Stimulated activated CD4-positive, alpha-beta T cell treated with anti-CD3 and anti-CD28 coated beads, Interleukin-4, amount 100 ng/mL, for 4 hours (primary cell): ENCODE measurements around the gene TAGLN3.

Source experiments
- DNase-seq, 2 experiments: peaks; one replicate each; pipeline ENCODE4 v3.0.0-alpha.2; 2020

Gene TAGLN3

GRCh38 chr3:111978583-111979433 lies 19.9 kb upstream of the TAGLN3 start, which contains the start of gene ABHD10:
Gene ABHD10 (plus strand): TSS chr3:111979026. CDS start chr3:111979062, 36 bp downstream.
- DNase-seq = peak; percentile 97 to 98

- no peak for DNase-seq
Observed at GRCh38 chr3:111979434-111980038, 19.2 kb upstream of the TAGLN3 start.

GRCh38 chr3:111980716-111981456 lies 17.8 kb upstream of the TAGLN3 start:
- peak; percentile 36 to 64 for DNase-seq

- no peak for DNase-seq
Observed at GRCh38 chr3:111981457-111981763, 17.3 kb upstream of the TAGLN3 start.

GRCh38 chr3:111984636-111985298 lies 14.0 kb upstream of the TAGLN3 start:
- no peak for DNase-seq

GRCh38 chr3:111986800-111987199 lies 11.9 kb upstream of the TAGLN3 start:
- no peak for DNase-seq

GRCh38 chr3:111989061-111989678 lies 9.6 kb upstream of the TAGLN3 start:
- DNase-seq = no peak

- DNase-seq = no peak
Observed at GRCh38 chr3:111993038-111993437, 5.7 kb upstream of the TAGLN3 start.

GRCh38 chr3:111999484-112000324 lies 982 bp downstream of the TAGLN3 start:
- DNase-seq = no peak

- DNase-seq = no peak
Observed at GRCh38 chr3:112000367-112000771, 1.6 kb downstream of the TAGLN3 start.

- DNase-seq = no peak
Observed at GRCh38 chr3:112000966-112001365, 2.2 kb downstream of the TAGLN3 start.

GRCh38 chr3:112001526-112001925 lies 2.8 kb downstream of the TAGLN3 start:
- no peak for DNase-seq

- peak; percentile 36 to 88 for DNase-seq
Observed at GRCh38 chr3:112002096-112002971, 3.6 kb downstream of the TAGLN3 start.

- DNase-seq = no peak
Observed at GRCh38 chr3:112003321-112004080, 4.8 kb downstream of the TAGLN3 start.

GRCh38 chr3:112004187-112004586 lies 5.5 kb downstream of the TAGLN3 start:
- DNase-seq = no peak

GRCh38 chr3:112004669-112005068 lies 5.9 kb downstream of the TAGLN3 start:
- no peak for DNase-seq

- DNase-seq = no peak
Observed at GRCh38 chr3:112005091-112005672, 6.5 kb downstream of the TAGLN3 start.

- no peak for DNase-seq
Observed at GRCh38 chr3:112007633-112008032, 8.9 kb downstream of the TAGLN3 start.

- no peak for DNase-seq
Observed at GRCh38 chr3:112009670-112010069, 10.9 kb downstream of the TAGLN3 start.

- DNase-seq = no peak
Observed at GRCh38 chr3:112010636-112011035, 11.9 kb downstream of the TAGLN3 start.
